Heart right ventricle (tissue), 16 donors: Measurements from ENCODE around the gene RPRML. TPM values are rescaled to one million over a fixed set of nuclear protein-coding genes. Genes with fewer than 3 reads are reported as not detected.

ENCODE experiments used
- ATAC-seq, 8 donors: fragments of 200-7000 bp; cut with Tn5 transposase; one replicate each; pipeline ENCODE4 v1.9.1; 2020; ENCODE audit warnings: mild to moderate bottlenecking in 8 of 8, moderate library complexity in 8 of 8, moderate number of reproducible peaks in 1 of 8
- DNase-seq, 2 donors: peaks; one replicate each; pipeline ENCODE4 v3.0.0-alpha.2; 2020
- H3K27ac ChIP-seq, 10 donors: fragments of 200-600 bp; sonication (generic) in 2 of 10; one replicate each; pipeline versions ENCODE4 v1.5.0 to v1.8.0; 2020 to 2022; ENCODE audit warnings: mild to moderate bottlenecking in 3 of 10
- H3K27me3 ChIP-seq, 7 donors: fragments of 200-600 bp; one replicate each; pipeline ENCODE4 v1.8.0; 2021 to 2022; ENCODE audit warnings: mild to moderate bottlenecking in 2 of 7
- H3K36me3 ChIP-seq, 9 donors: fragments of 200-600 bp; sonication (generic) in 1 of 9; one replicate each; pipeline versions ENCODE4 v1.5.0 to v1.8.0; 2020 to 2022; ENCODE audit warnings: mild to moderate bottlenecking in 2 of 9
- H3K4me1 ChIP-seq, 9 donors: fragments of 200-600 bp; sonication (generic) in 1 of 9; one replicate each; pipeline versions ENCODE4 v1.5.0 to v1.8.0; 2020 to 2022; ENCODE audit warnings: mild to moderate bottlenecking in 4 of 9
- H3K4me3 ChIP-seq, 10 donors: fragments of 200-600 bp; sonication (generic) in 2 of 10; one replicate each; pipeline versions ENCODE4 v1.5.0 to v1.8.0; 2020 to 2022; ENCODE audit warnings: mild to moderate bottlenecking in 7 of 10, moderate library complexity in 2 of 10
- H3K9me3 ChIP-seq, 11 donors: fragments of 200-600 bp in 10 of 11; sonication (generic) in 2 of 11; one replicate each; pipeline versions ENCODE4 v1.5.0 to v1.8.0; 2013 to 2022; ENCODE audit warnings: mild to moderate bottlenecking in 2 of 11, control low read depth in 1 of 11, moderate library complexity in 1 of 11
- WGBS, 2 donors: extraction: QIAGEN DNeasy Blood & Tissue Kit; methylation state at CpG; one replicate each; pipeline ENCODE4 v1.1.7; 2013; ENCODE audit warnings: inconsistent platforms in 1 of 2; 5-methylcytosine and 5-hydroxymethylcytosine counted together
- intact Hi-C, 10 donors: fragments of 100-400 bp; cut with DNase I; formaldehyde crosslinking; loops; one replicate each; pipeline versions ENCODE4 v1.11.1 to v1.14.2; 2022
- polyA plus RNA-seq, 2 donors: library from polyadenylated mRNA; stranded (reverse); fragments of 200-250 nt; gene quantifications; one replicate each; pipeline ENCODE4 v1.2.3, GENCODE V29; 2013
- total RNA-seq, 10 donors: library from RNA; stranded (reverse); fragmentation: NEBNext Ultra II Directional in 3 of 10; extraction: Animal tissue kit (Norgen Biotek cat#: 25700) in 3 of 10; gene quantifications; one replicate each; pipeline versions ENCODE4 v1.2.1 to v1.2.4, GENCODE V29; 2021 to 2023
- TF ChIP-seq, protein P1 (sequence below), 9 donors: fragments of 200-600 bp; sonication (generic) in 2 of 9; IDR thresholded peaks; one replicate each; pipeline versions ENCODE4 v1.5.0 to v1.8.0; 2021 to 2022; ENCODE audit warnings: antibody characterized with exemption in 9 of 9, mild to moderate bottlenecking in 5 of 9, moderate library complexity in 1 of 9
- donor health status: Arrhythmogenic right ventricular cardiomyopathy.
- donor health status: ischemic (EF 13 %, LVEDD 7.1; RV severe dilation, severe dysfunction).
- donor health status: healthy with polysubstance abuse.
- donor health status: DM: no; HTN: yes; CAD: no.
- donor health status: DM: no; HTN: no; CAD: no.
- donor health status: ischemic (EF 25% LVEDD 6.9; RV normal size, moderate dysfunction).
- donor health status: ischemic (EF 25% LVEDD 5.7; RV mildly dilated, moderate dysfunction).
- donor health status: healthy.
- donor health status: DM: yes; HTN: yes; CAD: no.
- donor health status: Ischemic cardiomyopathy.
- donor health status: ischemic (EF 35%, LVEDD 5.7; RV mildly dilated, moderate dysfunction).
- donor health status: nonischemic (EF 11% LVEDD 7.7; RV severe dilation, severe dysfunction).
- donor health status: DM: yes; HTN: yes; CAD: no.
- donor health status: PGD.
- donor health status: ischemic (EF 29% LVEDD 5.4; RV normal size, mild dysfunction).
- donor health status: nonischemic (EF 23%, LVEDD 6.1; RV moderate dilation, normal function).

RPRML gene
- total and polyA plus RNA-seq, 12 donors = 0.37 to 0.38 TPM; not detected in 10

DNA sequence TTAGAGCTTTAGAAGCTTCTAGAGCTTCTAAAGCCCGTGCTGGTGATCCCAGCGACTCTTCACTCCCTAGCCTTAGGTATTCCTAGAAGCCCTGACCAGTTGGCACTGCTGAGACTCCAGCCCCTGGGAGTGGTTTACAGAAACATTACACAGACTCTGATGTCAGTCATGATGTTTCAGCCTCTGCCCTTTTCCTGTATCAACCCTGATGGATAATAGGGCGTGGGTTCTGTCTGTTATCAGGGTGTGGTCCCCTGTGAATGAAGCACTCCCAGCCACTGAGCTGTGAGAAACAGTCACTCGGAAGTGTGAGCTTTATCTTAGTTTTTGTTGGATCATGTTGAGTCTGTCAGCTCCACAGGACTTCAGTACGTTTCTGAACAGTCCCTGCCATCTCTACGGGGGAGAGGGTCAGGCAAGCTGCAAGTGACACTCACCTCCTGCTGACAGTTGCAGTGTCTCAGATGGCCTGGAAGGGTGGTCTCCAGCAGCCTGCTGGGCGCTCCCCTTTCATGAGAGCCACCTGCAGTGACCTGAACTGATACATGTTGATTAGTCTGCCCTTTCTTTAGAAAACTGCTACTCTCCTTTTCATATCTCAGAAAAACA, 43.3 kb downstream of the RPRML start:
- intact Hi-C loops = loop anchor here in 2 of 10 donors (5.0 kb wide), 2 partner anchors 83 to 93 kb away; partner anchors contain the start of gene WNT9B (in 1 of the 2)
- Histone ChIP-seq H3K9me3 (no peaks in the 10 kb centered on the region), H3K27me3 (no peaks in the 10 kb centered on the region), H3K4me1 (peaks cover 0 to 13% (median 0%) of the 10 kb centered on the region in 9 donors), H3K36me3 (peaks cover 0 to 100% (median 87%) of the 10 kb centered on the region in 9 donors), H3K4me3 (no peak overlapping the region), H3K27ac (peak overlapping the region in 6 of 10 donors; percentile 19 to 63 (median 36))
- TF ChIP-seq, protein P1, sequence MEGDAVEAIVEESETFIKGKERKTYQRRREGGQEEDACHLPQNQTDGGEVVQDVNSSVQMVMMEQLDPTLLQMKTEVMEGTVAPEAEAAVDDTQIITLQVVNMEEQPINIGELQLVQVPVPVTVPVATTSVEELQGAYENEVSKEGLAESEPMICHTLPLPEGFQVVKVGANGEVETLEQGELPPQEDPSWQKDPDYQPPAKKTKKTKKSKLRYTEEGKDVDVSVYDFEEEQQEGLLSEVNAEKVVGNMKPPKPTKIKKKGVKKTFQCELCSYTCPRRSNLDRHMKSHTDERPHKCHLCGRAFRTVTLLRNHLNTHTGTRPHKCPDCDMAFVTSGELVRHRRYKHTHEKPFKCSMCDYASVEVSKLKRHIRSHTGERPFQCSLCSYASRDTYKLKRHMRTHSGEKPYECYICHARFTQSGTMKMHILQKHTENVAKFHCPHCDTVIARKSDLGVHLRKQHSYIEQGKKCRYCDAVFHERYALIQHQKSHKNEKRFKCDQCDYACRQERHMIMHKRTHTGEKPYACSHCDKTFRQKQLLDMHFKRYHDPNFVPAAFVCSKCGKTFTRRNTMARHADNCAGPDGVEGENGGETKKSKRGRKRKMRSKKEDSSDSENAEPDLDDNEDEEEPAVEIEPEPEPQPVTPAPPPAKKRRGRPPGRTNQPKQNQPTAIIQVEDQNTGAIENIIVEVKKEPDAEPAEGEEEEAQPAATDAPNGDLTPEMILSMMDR (IDR thresholded peaks at IDR 0.05) = no peak
- peak in 1 of 2 donors; percentile 30 for DNase-seq
- 42 to 43% methylated on average over 7 of the region's 7 CpGs for WGBS, 2 donors
- ATAC-seq = peak; percentile 58 to 92 (median 80)

DNA sequence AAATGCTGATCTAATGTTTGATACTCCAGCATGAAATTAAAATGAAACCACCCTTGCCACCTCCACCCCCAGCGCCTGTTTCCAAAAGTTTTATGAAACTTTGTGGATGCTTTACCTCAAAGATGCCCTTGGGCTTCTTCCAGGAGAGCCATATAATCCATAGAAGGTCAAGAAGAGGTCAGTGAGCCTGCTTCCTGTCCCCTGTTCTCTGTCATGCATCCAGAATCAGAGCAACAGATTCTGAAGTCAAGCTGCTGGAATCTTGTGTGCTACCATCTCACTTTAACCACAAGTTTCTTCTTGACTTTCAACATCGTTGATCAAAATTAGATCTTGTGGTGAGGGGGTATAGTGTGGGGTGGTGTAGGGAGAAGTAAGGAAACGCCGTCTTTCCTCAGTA, 47.5 kb downstream of the RPRML start:
- H3K9me3 ChIP-seq = no peaks in the 10 kb centered on the region
- intact Hi-C loops = loop anchor here in 1 of 10 donors (5.0 kb wide), 1 partner anchor 84 kb away; no protein-coding TSS in a partner anchor
- ATAC-seq (no peak), DNase-seq (no peak)
- TF ChIP-seq, protein P1 (IDR thresholded peaks at IDR 0.05) = no peak
- peaks cover 0 to 41% (median 21%) of the 10 kb centered on the region in 9 donors for H3K4me1 ChIP-seq
- 89 to 94% methylated on average over 4 of the region's 4 CpGs for WGBS, 2 donors
- H3K36me3 ChIP-seq = peaks cover 0 to 80% (median 66%) of the 10 kb centered on the region in 9 donors
- H3K4me3 ChIP-seq = no peak overlapping the region
- H3K27ac ChIP-seq = no peak overlapping the region
- H3K27me3 ChIP-seq = no peaks in the 10 kb centered on the region

DNA sequence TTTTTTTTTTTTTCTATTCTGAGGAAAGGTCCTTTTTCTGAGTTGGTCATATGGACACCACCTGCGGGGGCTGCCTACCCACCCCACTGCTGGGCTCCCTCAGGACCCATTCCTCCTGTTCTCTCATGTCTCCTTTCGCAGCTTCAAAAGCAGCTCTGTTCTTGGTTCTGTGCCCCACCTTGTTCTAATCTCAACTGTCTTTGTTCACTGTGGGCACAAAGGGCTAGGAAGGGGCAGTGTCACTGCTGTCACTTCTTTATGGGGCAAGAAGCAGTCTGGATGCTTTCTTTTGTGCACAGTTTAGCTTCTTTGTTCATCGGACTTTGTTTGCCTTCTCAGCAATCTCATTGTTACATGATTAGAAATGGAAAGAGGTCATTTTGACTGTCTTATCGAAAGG, 49.0 kb downstream of the RPRML start:
- H3K9me3 ChIP-seq = no peaks in the 10 kb centered on the region
- no peaks in the 10 kb centered on the region for H3K27me3 ChIP-seq
- intact Hi-C loops = loop anchor here in 1 of 10 donors (5.0 kb wide), 1 partner anchor 83 kb away; no protein-coding TSS in a partner anchor
- H3K4me1 ChIP-seq = peaks cover 3 to 46% (median 30%) of the 10 kb centered on the region in 9 donors
- ATAC-seq = no peak
- H3K4me3 ChIP-seq = no peak overlapping the region
- DNase-seq = no peak
- WGBS, 2 donors = 91 to 92% methylated on average over 4 of the region's 4 CpGs
- peaks cover 0 to 64% (median 52%) of the 10 kb centered on the region in 9 donors for H3K36me3 ChIP-seq
- TF ChIP-seq, protein P1 (IDR thresholded peaks at IDR 0.05) = no peak
- H3K27ac ChIP-seq = no peak overlapping the region

DNA sequence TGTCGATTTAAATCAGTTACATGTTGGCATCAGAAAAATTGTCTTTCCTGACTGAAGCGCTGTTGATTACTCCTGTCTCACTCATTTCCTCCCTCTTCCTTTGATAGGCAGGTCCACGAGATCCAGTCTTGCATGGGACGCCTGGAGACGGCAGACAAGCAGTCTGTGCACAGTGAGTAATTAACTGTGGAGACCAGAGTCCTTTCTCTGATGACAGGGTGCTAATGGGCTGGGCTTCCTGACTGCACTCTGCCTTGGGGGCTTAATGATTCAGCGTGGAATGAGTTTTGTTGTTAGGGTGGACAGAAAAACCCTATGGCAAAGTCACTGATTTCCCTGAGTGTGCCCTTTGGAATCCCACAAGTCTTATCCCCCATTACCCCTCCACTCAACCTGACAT, 49.6 kb downstream of the RPRML start:
- DNase-seq = no peak
- intact Hi-C loops = no loop called here
- H3K27me3 ChIP-seq = no peaks in the 10 kb centered on the region
- no peaks in the 10 kb centered on the region for H3K9me3 ChIP-seq
- peaks cover 6 to 52% (median 35%) of the 10 kb centered on the region in 9 donors for H3K4me1 ChIP-seq
- H3K4me3 ChIP-seq = no peak overlapping the region
- peaks cover 0 to 58% (median 45%) of the 10 kb centered on the region in 9 donors for H3K36me3 ChIP-seq
- 60 to 63% methylated on average over 6 of the region's 6 CpGs for WGBS, 2 donors
- ATAC-seq = peak in 3 of 8 donors; percentile 42 to 68 (median 65)
- TF ChIP-seq, protein P1 (IDR thresholded peaks at IDR 0.05) = no peak
- H3K27ac ChIP-seq = no peak overlapping the region
